Stimulated activated naive CD8-positive, alpha-beta T cell treated with anti-CD3 and anti-CD28 coated beads, Interleukin-15, amount 100 ng/mL, for 72 hours (primary cell): ENCODE data around the gene EHF.
"Not testable (repeated sequence)": the region's sequence is repeated elsewhere in the genome, so short reads cannot be mapped to it uniquely, and the experiment has no call there.

ENCODE experiments used
- ATAC-seq: fragments of 150-1000 bp; cut with Tn5 transposase; 2 replicates; pipeline ENCODE4 v1.10.0; 2021; ENCODE audit warnings: mild to moderate bottlenecking, moderate library complexity
- DNase-seq, 2 donors: peaks; one replicate each; pipeline ENCODE4 v3.0.0; 2021 to 2022
- H3K27ac Mint-ChIP-seq, 2 donors: one replicate each; pipeline ENCODE4 v1.8.0; 2022; ENCODE audit warnings: mild to moderate bottlenecking in 2 of 2, mixed read lengths in 2 of 2, moderate library complexity in 2 of 2
- H3K27me3 Mint-ChIP-seq: one replicate; pipeline ENCODE4 v1.8.0; 2022; ENCODE audit warnings: mixed read lengths
- H3K4me1 Mint-ChIP-seq: one replicate; pipeline ENCODE4 v1.8.0; 2022; ENCODE audit warnings: mild to moderate bottlenecking, mixed read lengths
- H3K4me3 Mint-ChIP-seq, 2 donors: one replicate each; pipeline ENCODE4 v1.8.0; 2022; ENCODE audit warnings: mild to moderate bottlenecking in 2 of 2, mixed read lengths in 2 of 2, moderate library complexity in 1 of 2
- H3K9me3 Mint-ChIP-seq, 2 donors: one replicate each; pipeline ENCODE4 v1.8.0; 2022; ENCODE audit warnings: mixed read lengths in 2 of 2

Gene EHF

GRCh38 chr11:34620820-34621792 lies at the start of gene EHF:
Gene EHF (plus strand): TSS chr11:34621093. CDS start chr11:34642631, 21,538 bp downstream.
- ATAC-seq = no peak
- Mint-ChIP-seq H3K27me3 (peaks cover 76% of the 10 kb centered on the region), H3K4me3 (no peak within 1 kb of the TSS), H3K4me1 (no peaks in the 10 kb centered on the region), H3K27ac (no peak within 1 kb of the TSS), H3K9me3 (no peaks in the 10 kb centered on the region)
- DNase-seq = no peak

- Mint-ChIP-seq H3K27ac (no peak overlapping the region), H3K4me3 (no peak overlapping the region), H3K4me1 (peaks cover 10% of the 10 kb centered on the region), H3K9me3 (no peaks in the 10 kb centered on the region), H3K27me3 (peaks cover 70% of the 10 kb centered on the region)
- ATAC-seq (no peak), DNase-seq (no peak)
Observed at GRCh38 chr11:34573537-34573936, 47.4 kb upstream of the EHF start.

- no peak overlapping the region for H3K4me3 Mint-ChIP-seq
- H3K9me3 Mint-ChIP-seq = no peaks in the 10 kb centered on the region
- DNase-seq (no peak), ATAC-seq (no peak)
- peaks cover 9% of the 10 kb centered on the region for H3K4me1 Mint-ChIP-seq
- H3K27me3 Mint-ChIP-seq = peaks cover 77% of the 10 kb centered on the region
- H3K27ac Mint-ChIP-seq = no peak overlapping the region
Observed at GRCh38 chr11:34575261-34575660, 45.6 kb upstream of the EHF start.

- Mint-ChIP-seq H3K4me3 (no peak overlapping the region), H3K4me1 (peaks cover 4% of the 10 kb centered on the region), H3K9me3 (no peaks in the 10 kb centered on the region), H3K27me3 (peaks cover 77% of the 10 kb centered on the region), H3K27ac (no peak overlapping the region)
- ATAC-seq (no peak), DNase-seq (no peak)
Observed at GRCh38 chr11:34575671-34576070, 45.2 kb upstream of the EHF start.

GRCh38 chr11:34576331-34576730 lies 44.6 kb upstream of the EHF start:
- Mint-ChIP-seq H3K27ac (no peak overlapping the region), H3K4me3 (no peak overlapping the region), H3K9me3 (no peaks in the 10 kb centered on the region), H3K4me1 (no peaks in the 10 kb centered on the region), H3K27me3 (peaks cover 76% of the 10 kb centered on the region)
- DNase-seq (no peak), ATAC-seq (no peak)

- Mint-ChIP-seq H3K4me3 (no peak overlapping the region), H3K4me1 (peaks cover 8% of the 10 kb centered on the region), H3K27ac (no peak overlapping the region), H3K27me3 (peaks cover 66% of the 10 kb centered on the region), H3K9me3 (no peaks in the 10 kb centered on the region)
- ATAC-seq (no peak), DNase-seq (no peak)
Observed at GRCh38 chr11:34583818-34584217, 37.1 kb upstream of the EHF start.

- ATAC-seq (no peak), DNase-seq (no peak)
- Mint-ChIP-seq H3K27ac (no peak overlapping the region), H3K27me3 (peaks cover 59% of the 10 kb centered on the region), H3K4me1 (peaks cover 8% of the 10 kb centered on the region), H3K4me3 (no peak overlapping the region), H3K9me3 (no peaks in the 10 kb centered on the region)
Observed at GRCh38 chr11:34585304-34585734, 35.6 kb upstream of the EHF start.

GRCh38 chr11:34585735-34586487 lies 35.0 kb upstream of the EHF start:
- ATAC-seq = no peak

GRCh38 chr11:34586488-34587281 lies 34.2 kb upstream of the EHF start:
- H3K4me1 Mint-ChIP-seq = peaks cover 8% of the 10 kb centered on the region
- DNase-seq (no peak), ATAC-seq (no peak)
- H3K27ac Mint-ChIP-seq = no peak overlapping the region
- peaks cover 50% of the 10 kb centered on the region for H3K27me3 Mint-ChIP-seq
- no peak overlapping the region for H3K4me3 Mint-ChIP-seq
- no peaks in the 10 kb centered on the region for H3K9me3 Mint-ChIP-seq

More at GRCh38 chr11:34585735-34586487, 35.0 kb upstream of the EHF start:
- Mint-ChIP-seq H3K27ac (no peak overlapping the region), H3K4me3 (no peak overlapping the region), H3K4me1 (peaks cover 8% of the 10 kb centered on the region), H3K9me3 (no peaks in the 10 kb centered on the region), H3K27me3 (peaks cover 53% of the 10 kb centered on the region)
- no peak for DNase-seq

GRCh38 chr11:34587282-34587677 lies 33.6 kb upstream of the EHF start:
- no peak for DNase-seq
- no peaks in the 10 kb centered on the region for H3K9me3 Mint-ChIP-seq
- peaks cover 53% of the 10 kb centered on the region for H3K27me3 Mint-ChIP-seq
- peaks cover 8% of the 10 kb centered on the region for H3K4me1 Mint-ChIP-seq
- no peak overlapping the region for H3K27ac Mint-ChIP-seq
- no peak overlapping the region for H3K4me3 Mint-ChIP-seq
- ATAC-seq = no peak

GRCh38 chr11:34588023-34588422 lies 32.9 kb upstream of the EHF start:
- Mint-ChIP-seq H3K9me3 (peaks cover 3 to 4% of the 10 kb centered on the region in 2 donors), H3K27ac (no peak overlapping the region), H3K4me3 (no peak overlapping the region), H3K27me3 (peaks cover 61% of the 10 kb centered on the region), H3K4me1 (peaks cover 8% of the 10 kb centered on the region)
- ATAC-seq = no peak
- no peak for DNase-seq

- peaks cover 9 to 11% of the 10 kb centered on the region in 2 donors for H3K9me3 Mint-ChIP-seq
- DNase-seq (no peak), ATAC-seq (no peak)
- no peak overlapping the region for H3K27ac Mint-ChIP-seq
- peaks cover 8% of the 10 kb centered on the region for H3K4me1 Mint-ChIP-seq
- H3K4me3 Mint-ChIP-seq = no peak overlapping the region
- peaks cover 62% of the 10 kb centered on the region for H3K27me3 Mint-ChIP-seq
Observed at GRCh38 chr11:34588701-34589100, 32.2 kb upstream of the EHF start.

GRCh38 chr11:34589177-34589576 lies 31.7 kb upstream of the EHF start:
- not testable (repeated sequence) for DNase-seq, H3K4me3 Mint-ChIP-seq, H3K4me1 Mint-ChIP-seq, H3K27ac Mint-ChIP-seq, ATAC-seq
- H3K27me3 Mint-ChIP-seq = peaks cover 62% of the 10 kb centered on the region
- H3K9me3 Mint-ChIP-seq = peaks cover 13 to 15% of the 10 kb centered on the region in 2 donors

- H3K4me3 Mint-ChIP-seq = no peak overlapping the region
- DNase-seq (no peak), ATAC-seq (no peak)
- peaks cover 13 to 16% of the 10 kb centered on the region in 2 donors for H3K9me3 Mint-ChIP-seq
- H3K27me3 Mint-ChIP-seq = peaks cover 47% of the 10 kb centered on the region
- no peaks in the 10 kb centered on the region for H3K4me1 Mint-ChIP-seq
- H3K27ac Mint-ChIP-seq = no peak overlapping the region
Observed at GRCh38 chr11:34593085-34593484, 27.8 kb upstream of the EHF start.

- ATAC-seq (no peak), DNase-seq (no peak)
- Mint-ChIP-seq H3K27me3 (peaks cover 37% of the 10 kb centered on the region), H3K27ac (no peak overlapping the region), H3K9me3 (peaks cover 13 to 16% of the 10 kb centered on the region in 2 donors), H3K4me3 (no peak overlapping the region), H3K4me1 (peaks cover 5% of the 10 kb centered on the region)
Observed at GRCh38 chr11:34594603-34595002, 26.3 kb upstream of the EHF start.
